ENCODE data around the gene PPP1CB. TPM values are rescaled to one million over a fixed set of nuclear protein-coding genes. Genes with fewer than 3 reads are reported as not detected.

Gene PPP1CB
- total and polyA plus RNA-seq, 8 donors: 144 to 260 (median 185) TPM

DNA sequence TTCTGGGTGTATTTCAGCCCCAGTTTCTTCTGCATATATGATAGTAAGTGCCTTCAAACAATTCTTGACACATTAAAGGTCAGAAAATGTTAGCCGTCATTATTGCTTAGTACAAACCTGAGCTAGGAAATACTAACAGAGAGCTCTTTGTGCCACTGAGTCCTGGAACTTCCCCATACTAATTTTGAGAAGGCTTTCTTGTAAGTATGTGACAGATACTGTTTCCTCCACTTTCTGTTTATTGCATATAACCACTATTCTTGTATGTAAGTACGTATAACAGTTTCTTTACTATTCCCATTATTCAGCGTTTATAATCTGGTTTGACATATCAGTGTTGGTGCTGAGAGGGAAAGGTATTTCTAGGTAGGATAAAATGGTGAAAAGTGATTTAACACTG lies 9.8 kb downstream of the PPP1CB start:
- no peaks in the 10 kb centered on the region for H3K9me3 ChIP-seq
- H3K27me3 ChIP-seq: no peaks in the 10 kb centered on the region
- peaks cover 39 to 83% of the 10 kb centered on the region in 2 donors for H3K4me1 ChIP-seq
- H3K36me3 ChIP-seq: peaks cover 0 to 7% of the 10 kb centered on the region in 2 donors
- DNase-seq (no peak), ATAC-seq (no peak)
- TF ChIP-seq, protein P1, sequence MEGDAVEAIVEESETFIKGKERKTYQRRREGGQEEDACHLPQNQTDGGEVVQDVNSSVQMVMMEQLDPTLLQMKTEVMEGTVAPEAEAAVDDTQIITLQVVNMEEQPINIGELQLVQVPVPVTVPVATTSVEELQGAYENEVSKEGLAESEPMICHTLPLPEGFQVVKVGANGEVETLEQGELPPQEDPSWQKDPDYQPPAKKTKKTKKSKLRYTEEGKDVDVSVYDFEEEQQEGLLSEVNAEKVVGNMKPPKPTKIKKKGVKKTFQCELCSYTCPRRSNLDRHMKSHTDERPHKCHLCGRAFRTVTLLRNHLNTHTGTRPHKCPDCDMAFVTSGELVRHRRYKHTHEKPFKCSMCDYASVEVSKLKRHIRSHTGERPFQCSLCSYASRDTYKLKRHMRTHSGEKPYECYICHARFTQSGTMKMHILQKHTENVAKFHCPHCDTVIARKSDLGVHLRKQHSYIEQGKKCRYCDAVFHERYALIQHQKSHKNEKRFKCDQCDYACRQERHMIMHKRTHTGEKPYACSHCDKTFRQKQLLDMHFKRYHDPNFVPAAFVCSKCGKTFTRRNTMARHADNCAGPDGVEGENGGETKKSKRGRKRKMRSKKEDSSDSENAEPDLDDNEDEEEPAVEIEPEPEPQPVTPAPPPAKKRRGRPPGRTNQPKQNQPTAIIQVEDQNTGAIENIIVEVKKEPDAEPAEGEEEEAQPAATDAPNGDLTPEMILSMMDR (IDR thresholded peaks at IDR 0.05): no peak
- no peak overlapping the region for H3K4me3 ChIP-seq
- intact Hi-C loops (cut with DNase I): no loop called here
- no peak overlapping the region for H3K27ac ChIP-seq

DNA sequence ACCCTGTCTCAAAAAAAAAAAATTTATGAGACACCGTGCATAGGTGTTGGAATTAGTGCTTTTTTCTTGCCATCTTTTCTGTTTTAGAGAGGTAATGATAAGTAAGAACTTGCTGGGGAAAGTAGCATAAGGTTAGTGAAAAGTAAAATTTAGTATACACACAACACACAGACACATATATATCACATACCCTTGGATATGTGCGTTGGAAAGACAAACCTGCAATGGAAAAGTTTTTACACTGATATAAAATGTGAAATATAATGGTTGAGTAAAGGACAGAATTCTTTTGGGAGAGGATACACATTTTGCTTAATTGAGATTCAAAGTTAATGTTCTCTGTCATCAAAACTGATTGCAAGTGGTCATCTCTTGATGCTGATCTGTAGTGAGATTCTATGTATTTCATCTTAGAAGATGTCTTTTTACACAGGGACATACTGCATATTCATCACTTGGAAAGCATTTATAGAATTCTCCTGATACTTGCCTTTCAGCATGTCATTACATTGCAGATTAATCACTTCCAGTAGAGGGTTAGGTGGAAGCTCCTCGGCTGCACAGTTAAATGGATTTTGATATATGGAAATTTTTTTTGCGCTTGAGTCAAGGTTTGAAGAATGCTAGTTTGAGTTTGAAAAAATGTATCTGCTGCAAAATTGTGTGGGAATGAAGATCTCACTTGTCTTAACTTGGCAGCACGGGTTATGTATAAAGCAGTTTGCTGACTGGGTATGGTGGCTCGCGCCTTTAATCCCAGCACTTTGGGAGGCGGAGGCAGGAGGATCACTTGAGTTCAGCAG lies 13.5 kb downstream of the PPP1CB start:
- no peaks in the 10 kb centered on the region for H3K9me3 ChIP-seq
- no peak overlapping the region for H3K27ac ChIP-seq
- no peaks in the 10 kb centered on the region for H3K36me3 ChIP-seq
- no peak for DNase-seq
- no peak for ATAC-seq
- no peaks in the 10 kb centered on the region for H3K27me3 ChIP-seq
- TF ChIP-seq, protein P1 (IDR thresholded peaks at IDR 0.05): no peak
- H3K4me3 ChIP-seq: no peak overlapping the region
- H3K4me1 ChIP-seq: peaks cover 17 to 87% of the 10 kb centered on the region in 2 donors
- intact Hi-C loops (cut with DNase I): no loop called here

DNA sequence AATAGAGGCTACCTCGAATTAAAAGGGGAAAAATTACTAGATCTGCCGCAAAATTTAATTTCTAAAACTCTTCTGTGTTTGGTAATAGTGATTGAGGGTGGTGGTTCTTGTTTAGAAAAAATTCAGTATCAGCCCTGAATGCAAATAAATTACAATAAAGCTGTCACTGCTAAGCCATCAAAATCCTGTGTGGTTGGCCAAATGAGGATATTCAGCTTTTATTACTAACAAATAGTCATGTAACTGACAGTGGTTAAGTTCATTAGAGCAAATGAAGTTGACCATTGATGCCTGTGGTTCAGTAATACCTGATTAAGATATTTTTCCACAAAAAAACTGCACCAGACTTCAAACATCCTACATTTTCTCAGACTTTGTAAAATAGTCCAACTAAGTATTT lies 14.4 kb downstream of the PPP1CB start:
- peaks cover 17 to 77% of the 10 kb centered on the region in 2 donors for H3K4me1 ChIP-seq

GRCh38 chr2:28767337-28767736 lies 15.7 kb downstream of the PPP1CB start:
- TF ChIP-seq, protein P1 (IDR thresholded peaks at IDR 0.05): no peak
- no peaks in the 10 kb centered on the region for H3K27me3 ChIP-seq
- no peaks in the 10 kb centered on the region for H3K36me3 ChIP-seq
- DNase-seq: no peak
- no peak overlapping the region for H3K4me3 ChIP-seq
- no peak for ATAC-seq
- no peaks in the 10 kb centered on the region for H3K9me3 ChIP-seq
- H3K4me1 ChIP-seq: peaks cover 10 to 69% of the 10 kb centered on the region in 2 donors
- intact Hi-C loops (cut with DNase I): no loop called here
- no peak overlapping the region for H3K27ac ChIP-seq

More for the DNA sequence above, 14.4 kb downstream of the PPP1CB start:
- TF ChIP-seq, protein P1 (IDR thresholded peaks at IDR 0.05): no peak
- H3K27me3 ChIP-seq: no peaks in the 10 kb centered on the region
- H3K36me3 ChIP-seq: no peaks in the 10 kb centered on the region
- no peaks in the 10 kb centered on the region for H3K9me3 ChIP-seq
- DNase-seq (no peak), ATAC-seq (no peak)
- intact Hi-C loops (cut with DNase I): no loop called here
- no peak overlapping the region for H3K27ac ChIP-seq
- no peak overlapping the region for H3K4me3 ChIP-seq

GRCh38 chr2:28768422-28768821 lies 16.8 kb downstream of the PPP1CB start:
- no peaks in the 10 kb centered on the region for H3K9me3 ChIP-seq
- intact Hi-C loops (cut with DNase I): no loop called here

More at GRCh38 chr2:28768422-28768821, 16.8 kb downstream of the PPP1CB start:
- no peaks in the 10 kb centered on the region for H3K36me3 ChIP-seq
- no peaks in the 10 kb centered on the region for H3K27me3 ChIP-seq
- TF ChIP-seq, protein P1 (IDR thresholded peaks at IDR 0.05): no peak
- H3K4me1 ChIP-seq: peaks cover 5 to 66% of the 10 kb centered on the region in 2 donors
- ATAC-seq (no peak), DNase-seq (no peak)
- no peak overlapping the region for H3K27ac ChIP-seq
- H3K4me3 ChIP-seq: no peak overlapping the region

Measured in left lung (tissue), 10 donors.